Measurements from ENCODE around the gene KCTD5. TPM values are rescaled to one million over a fixed set of nuclear protein-coding genes. Genes with fewer than 3 reads are reported as not detected.

KCTD5 gene
- total and polyA plus RNA-seq, 9 of the 15 experiments (the other 6 are each of a cell fraction or from before 2014, with no cell fraction given) = 0.73 to 58.3 (median 32.3) TPM

DNA sequence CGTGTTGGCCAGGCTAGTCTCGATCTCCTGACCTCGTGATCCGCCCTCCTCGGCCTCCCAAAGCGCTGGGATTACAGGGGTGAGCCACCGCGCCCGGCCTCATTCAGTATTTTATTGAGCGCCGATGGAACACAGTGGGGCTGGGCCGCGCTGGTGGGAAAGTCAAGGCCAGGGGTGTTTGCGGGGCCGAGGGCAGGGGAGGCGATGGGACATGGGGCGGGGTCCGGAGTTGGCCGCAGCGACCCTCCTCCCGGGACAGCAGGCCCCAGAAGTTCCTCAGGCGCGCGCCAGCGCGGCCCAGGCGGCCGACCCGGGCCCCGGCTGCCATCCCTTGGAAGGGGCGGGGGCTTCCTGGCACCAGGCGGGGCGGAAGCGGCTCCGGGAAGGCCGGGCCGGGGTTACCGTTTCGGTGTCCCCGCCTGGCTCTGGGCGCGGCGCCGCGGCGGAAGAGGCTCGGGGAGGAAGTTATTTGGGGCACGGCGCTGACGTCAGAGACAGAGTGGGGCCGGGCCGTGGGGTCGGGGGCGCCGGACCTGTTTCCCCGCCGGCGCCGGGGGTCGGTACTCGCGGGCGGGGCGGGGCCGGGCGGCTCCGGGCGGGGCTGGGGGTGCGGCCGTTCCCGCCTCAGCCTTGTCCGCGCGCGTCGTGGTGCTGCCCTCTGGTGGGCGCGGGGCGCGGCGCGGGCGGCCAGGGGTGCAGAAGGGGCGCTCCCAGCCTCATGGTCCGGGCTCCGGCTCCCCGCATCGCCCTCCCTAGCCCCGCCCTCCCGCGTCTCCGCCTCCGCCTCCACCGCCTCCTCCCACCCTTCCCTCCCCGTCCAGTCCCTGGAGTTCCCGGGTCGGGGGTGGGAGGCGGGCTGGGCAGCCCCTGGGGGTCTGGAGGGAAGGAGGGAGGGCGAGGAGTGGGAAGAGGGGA lies 38.7 kb downstream of the KCTD5 start (continued):
- TF ChIP-seq, protein P1, sequence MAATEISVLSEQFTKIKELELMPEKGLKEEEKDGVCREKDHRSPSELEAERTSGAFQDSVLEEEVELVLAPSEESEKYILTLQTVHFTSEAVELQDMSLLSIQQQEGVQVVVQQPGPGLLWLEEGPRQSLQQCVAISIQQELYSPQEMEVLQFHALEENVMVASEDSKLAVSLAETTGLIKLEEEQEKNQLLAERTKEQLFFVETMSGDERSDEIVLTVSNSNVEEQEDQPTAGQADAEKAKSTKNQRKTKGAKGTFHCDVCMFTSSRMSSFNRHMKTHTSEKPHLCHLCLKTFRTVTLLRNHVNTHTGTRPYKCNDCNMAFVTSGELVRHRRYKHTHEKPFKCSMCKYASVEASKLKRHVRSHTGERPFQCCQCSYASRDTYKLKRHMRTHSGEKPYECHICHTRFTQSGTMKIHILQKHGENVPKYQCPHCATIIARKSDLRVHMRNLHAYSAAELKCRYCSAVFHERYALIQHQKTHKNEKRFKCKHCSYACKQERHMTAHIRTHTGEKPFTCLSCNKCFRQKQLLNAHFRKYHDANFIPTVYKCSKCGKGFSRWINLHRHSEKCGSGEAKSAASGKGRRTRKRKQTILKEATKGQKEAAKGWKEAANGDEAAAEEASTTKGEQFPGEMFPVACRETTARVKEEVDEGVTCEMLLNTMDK (IDR thresholded peaks at IDR 0.05; ENCODE audit: borderline replicate concordance, insufficient read depth, low read depth, low read length, poor library complexity, severe bottlenecking) = peak; percentile 96
- TF ChIP-seq NCOA1 (IDR thresholded peaks at IDR 0.05; ENCODE audit: low read depth) (peak; percentile 94), STAG1 (CRISPR knock-in tag; IDR thresholded peaks at IDR 0.05; ENCODE audit: borderline replicate concordance) (no peak), SIX5 (IDR thresholded peaks at IDR 0.05; ENCODE audit: borderline replicate concordance in 1 of 2, insufficient read depth in 1 of 2, low read depth in 1 of 2, low read length in 2 of 2) (peak; percentile 30 to 36; a peak in 2 of 4 replicates), SMARCB1 (IDR thresholded peaks at IDR 0.05; ENCODE audit: insufficient read length, low read depth) (no peak), SMAD3 (CRISPR knock-in tag; conservative IDR thresholded peaks at IDR 0.05) (no peak), CTBP1 (IDR thresholded peaks at IDR 0.05; ENCODE audit: borderline replicate concordance) (peak; percentile 69; the same call in 1 of the 2 replicates), RBM25 (IDR thresholded peaks at IDR 0.05; ENCODE audit: low read depth, low read length, severe bottlenecking) (no peak), THRAP3 (IDR thresholded peaks at IDR 0.05; ENCODE audit: borderline replicate concordance) (no peak), BRD4 (IDR thresholded peaks at IDR 0.05) (no peak), ZNF253 (CRISPR knock-in tag; conservative IDR thresholded peaks at IDR 0.05) (no peak), ZNF830 (CRISPR knock-in tag; IDR thresholded peaks at IDR 0.05) (no peak), ZNF165 (CRISPR knock-in tag; IDR thresholded peaks at IDR 0.05; ENCODE audit: borderline replicate concordance) (no peak), CBFA2T2 (conservative IDR thresholded peaks at IDR 0.05) (no peak), EP400 (IDR thresholded peaks at IDR 0.05) (peak; percentile 54; the same call in 1 of the 2 replicates), PHF8 (IDR thresholded peaks at IDR 0.05; ENCODE audit: borderline replicate concordance, low read length) (peak; percentile 63; the same call in 1 of the 2 replicates), XRCC3 (IDR thresholded peaks at IDR 0.05) (no peak), GABPB1 (CRISPR knock-in tag; IDR thresholded peaks at IDR 0.05) (peak; percentile 99), ZNF311 (CRISPR knock-in tag; IDR thresholded peaks at IDR 0.05) (no peak)
- TF ChIP-seq, protein P2, sequence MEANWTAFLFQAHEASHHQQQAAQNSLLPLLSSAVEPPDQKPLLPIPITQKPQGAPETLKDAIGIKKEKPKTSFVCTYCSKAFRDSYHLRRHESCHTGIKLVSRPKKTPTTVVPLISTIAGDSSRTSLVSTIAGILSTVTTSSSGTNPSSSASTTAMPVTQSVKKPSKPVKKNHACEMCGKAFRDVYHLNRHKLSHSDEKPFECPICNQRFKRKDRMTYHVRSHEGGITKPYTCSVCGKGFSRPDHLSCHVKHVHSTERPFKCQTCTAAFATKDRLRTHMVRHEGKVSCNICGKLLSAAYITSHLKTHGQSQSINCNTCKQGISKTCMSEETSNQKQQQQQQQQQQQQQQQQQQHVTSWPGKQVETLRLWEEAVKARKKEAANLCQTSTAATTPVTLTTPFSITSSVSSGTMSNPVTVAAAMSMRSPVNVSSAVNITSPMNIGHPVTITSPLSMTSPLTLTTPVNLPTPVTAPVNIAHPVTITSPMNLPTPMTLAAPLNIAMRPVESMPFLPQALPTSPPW (CRISPR knock-in tag; IDR thresholded peaks at IDR 0.05) = peak; percentile 92
- TF ChIP-seq, protein P3, sequence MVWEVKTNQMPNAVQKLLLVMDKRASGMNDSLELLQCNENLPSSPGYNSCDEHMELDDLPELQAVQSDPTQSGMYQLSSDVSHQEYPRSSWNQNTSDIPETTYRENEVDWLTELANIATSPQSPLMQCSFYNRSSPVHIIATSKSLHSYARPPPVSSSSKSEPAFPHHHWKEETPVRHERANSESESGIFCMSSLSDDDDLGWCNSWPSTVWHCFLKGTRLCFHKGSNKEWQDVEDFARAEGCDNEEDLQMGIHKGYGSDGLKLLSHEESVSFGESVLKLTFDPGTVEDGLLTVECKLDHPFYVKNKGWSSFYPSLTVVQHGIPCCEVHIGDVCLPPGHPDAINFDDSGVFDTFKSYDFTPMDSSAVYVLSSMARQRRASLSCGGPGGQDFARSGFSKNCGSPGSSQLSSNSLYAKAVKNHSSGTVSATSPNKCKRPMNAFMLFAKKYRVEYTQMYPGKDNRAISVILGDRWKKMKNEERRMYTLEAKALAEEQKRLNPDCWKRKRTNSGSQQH (CRISPR knock-in tag; IDR thresholded peaks at IDR 0.05) = no peak
- TF ChIP-seq, protein P4, sequence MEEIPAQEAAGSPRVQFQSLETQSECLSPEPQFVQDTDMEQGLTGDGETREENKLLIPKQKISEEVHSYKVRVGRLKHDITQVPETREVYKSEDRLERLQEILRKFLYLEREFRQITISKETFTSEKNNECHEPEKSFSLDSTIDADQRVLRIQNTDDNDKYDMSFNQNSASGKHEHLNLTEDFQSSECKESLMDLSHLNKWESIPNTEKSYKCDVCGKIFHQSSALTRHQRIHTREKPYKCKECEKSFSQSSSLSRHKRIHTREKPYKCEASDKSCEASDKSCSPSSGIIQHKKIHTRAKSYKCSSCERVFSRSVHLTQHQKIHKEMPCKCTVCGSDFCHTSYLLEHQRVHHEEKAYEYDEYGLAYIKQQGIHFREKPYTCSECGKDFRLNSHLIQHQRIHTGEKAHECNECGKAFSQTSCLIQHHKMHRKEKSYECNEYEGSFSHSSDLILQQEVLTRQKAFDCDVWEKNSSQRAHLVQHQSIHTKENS (CRISPR knock-in tag; IDR thresholded peaks at IDR 0.05) = no peak
